TTC549 (cell line): Measurements from ENCODE around the gene ANKMY1.

Experiments
- FAIRE-seq: peaks from 2 replicates; lab custom pipeline; 2012; peaks lifted over from hg19 to GRCh38; lab: Jason Lieb, UNC

The ANKMY1 gene

DNA sequence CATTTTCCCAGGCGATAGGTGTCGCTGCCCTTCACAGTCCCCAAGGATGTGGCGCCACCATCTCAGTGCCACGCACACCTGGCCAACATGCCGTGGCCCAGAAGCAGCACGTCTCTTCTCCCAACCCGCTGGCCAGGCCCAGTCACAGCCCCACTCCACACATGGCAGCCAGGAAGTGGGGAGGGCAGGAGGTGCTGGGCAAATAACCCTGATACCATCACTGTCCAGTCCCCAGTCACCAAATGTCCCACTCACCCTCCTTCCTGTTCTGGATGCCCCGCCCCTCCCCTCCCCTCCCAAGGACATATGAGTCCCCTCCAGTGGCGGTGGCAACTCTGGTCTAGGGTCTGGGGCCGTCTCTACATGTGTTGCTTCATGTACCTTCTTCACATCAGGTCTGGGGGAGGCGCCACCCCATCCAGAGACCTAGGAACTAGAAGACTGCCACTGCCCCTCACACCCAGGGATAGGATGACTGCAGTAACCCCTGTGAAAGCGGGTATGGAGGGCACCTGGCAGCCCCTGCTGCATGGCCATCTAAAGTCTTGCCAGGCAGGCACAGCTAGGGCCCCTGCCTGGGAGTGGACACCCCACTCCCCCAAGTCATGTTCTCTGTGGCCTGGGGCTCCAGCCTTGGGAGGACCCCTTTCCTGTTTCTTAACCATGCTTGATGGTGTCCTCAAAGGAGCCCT lies 21.4 kb upstream of the ANKMY1 start:
- no peak for FAIRE-seq

DNA sequence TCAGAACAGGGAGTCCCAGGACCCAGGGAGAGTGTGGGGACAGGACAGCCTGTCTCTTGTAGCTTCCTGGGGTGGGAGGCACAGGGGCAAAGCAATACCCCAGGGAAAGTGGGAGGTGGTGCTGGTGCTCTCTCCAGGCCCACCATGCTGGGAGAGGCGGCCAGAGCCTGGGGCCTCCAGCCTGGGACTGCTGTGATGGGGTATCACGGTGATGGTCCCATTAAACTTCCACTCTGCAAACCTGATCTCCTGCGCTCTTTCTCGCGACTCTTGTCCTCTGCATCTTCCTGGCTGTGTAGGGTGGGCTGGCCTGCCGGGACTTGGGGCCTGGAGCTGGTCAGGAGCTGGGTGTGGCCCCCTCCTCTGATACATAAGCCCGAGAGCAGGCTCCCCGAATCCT lies 20.7 kb upstream of the ANKMY1 start:
- FAIRE-seq: no peak

- FAIRE-seq: no peak
Observed at GRCh38 chr2:240578110-240578450, 20.3 kb upstream of the ANKMY1 start.

GRCh38 chr2:240577281-240578109 lies 19.7 kb upstream of the ANKMY1 start:
- no peak for FAIRE-seq

- no peak for FAIRE-seq
Observed at GRCh38 chr2:240576436-240577205, 18.8 kb upstream of the ANKMY1 start.

GRCh38 chr2:240576036-240576435 lies 18.2 kb upstream of the ANKMY1 start:
- FAIRE-seq: no peak

GRCh38 chr2:240575101-240575965 lies 17.5 kb upstream of the ANKMY1 start:
- no peak for FAIRE-seq

DNA sequence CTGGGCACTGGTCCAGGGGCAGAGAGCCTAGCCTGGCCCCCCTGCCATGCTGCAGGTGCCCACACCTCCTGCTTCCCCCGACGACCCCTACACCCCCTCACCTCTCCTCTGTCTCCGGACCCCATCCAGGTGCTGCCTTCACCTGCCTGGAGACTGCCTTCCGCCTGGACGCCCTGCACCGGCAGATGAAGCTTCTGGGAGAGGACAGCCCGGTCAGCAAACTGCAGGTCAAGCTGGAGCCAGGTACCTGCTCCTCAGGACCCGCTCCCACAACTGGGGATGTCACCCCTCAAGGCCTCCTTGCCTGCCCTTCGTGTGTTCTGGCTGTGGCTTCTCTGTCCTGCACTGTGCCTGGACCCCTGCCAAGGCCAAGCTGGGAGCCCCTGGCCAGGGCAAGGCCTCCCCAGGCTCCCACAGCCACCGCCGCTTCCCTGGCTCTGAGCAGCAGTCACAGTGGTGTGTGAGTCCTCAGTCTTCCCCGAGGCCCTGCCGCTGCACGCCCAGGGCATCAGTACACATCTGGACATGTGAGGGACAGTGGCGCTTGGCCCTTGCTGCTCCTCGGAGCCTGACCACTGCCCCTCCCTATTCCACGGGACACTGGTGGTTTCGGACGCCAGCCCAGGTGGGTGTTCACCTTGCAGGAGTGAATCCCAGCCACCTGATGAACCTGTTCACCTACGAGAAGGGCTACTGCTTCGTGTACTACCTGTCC lies 16.8 kb upstream of the ANKMY1 start:
- FAIRE-seq: no peak

DNA sequence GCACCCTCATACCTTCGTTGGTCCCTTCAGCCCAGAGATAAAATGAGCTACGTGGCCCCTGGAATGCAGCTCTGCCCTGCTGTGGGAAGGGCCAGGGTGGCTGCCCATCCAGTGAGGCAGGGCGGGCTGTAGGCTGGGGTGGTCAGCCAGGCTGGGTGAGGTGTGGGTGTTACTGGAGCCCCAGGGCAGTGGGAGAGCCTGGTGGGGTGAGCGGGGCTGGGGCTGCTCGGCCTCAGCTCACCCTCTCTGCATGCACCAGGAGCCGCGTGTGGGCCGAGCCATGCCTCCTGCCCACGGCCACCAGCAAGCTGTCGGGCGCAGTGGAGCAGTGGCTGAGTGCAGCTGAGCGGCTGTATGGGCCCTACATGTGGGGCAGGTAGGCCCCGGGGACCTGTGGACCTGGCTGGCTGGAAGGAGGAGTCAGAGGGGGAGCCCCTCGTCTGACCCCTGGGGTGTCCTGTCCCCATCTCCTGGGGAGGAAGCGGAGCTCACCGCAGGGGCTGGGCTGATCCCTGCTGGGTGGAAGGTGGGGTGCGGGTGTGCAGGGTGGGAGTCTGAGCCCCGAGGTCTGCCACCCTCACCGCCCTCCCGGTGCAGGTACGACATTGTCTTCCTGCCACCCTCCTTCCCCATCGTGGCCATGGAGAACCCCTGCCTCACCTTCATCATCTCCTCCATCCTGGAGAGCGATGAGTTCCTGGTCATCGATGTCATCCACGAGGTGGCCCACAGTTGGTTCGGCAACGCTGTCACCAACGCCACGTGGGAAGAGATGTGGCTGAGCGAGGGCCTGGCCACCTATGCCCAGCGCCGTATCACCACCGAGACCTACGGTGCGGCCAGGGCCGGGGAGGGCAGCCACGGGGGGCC lies 16.0 kb upstream of the ANKMY1 start:
- FAIRE-seq: no peak

GRCh38 chr2:240573071-240573515 lies 15.3 kb upstream of the ANKMY1 start:
- FAIRE-seq: no peak

- no peak for FAIRE-seq
Observed at GRCh38 chr2:240572141-240573031, 14.6 kb upstream of the ANKMY1 start.

GRCh38 chr2:240571314-240571973 lies 13.7 kb upstream of the ANKMY1 start:
- no peak for FAIRE-seq

DNA sequence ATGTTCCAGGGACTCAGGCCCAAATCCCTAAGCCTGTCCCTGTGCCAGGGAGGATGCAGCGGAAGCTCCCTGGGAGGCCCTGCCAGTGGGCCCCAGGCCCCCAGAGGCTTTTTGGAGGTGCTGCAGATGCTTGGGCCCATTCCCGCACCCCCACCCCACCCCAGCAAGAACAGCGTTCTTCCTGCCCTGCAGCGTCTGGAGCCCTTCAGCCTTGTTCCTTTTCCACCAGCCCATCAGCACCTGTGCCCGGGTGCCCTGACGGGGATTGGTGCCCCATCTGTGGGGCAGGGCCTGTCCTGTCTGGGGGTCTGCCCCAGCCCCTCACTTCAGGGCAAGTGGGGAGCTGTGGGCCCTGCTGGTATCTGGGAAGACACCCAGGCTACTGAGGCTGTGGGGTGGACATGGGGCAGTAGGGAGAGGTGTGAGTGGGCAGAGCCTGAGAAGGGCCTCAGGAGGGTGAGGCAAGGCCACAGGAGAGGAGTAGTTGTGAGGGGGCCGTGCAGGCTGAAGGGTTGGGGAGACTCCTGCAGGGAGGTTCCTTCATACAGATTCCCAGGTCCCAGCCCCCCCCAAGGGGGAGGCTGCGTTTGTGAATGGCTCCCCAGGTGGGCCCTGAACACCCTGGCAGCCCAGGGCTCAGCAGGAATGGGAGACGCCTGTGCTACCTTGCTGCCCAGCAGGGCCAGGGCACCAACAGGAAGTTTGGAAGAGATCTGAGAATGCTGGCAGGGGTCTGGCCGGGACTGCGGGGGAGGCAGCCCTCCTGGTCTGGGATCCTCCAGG lies 12.9 kb upstream of the ANKMY1 start:
- no peak for FAIRE-seq

DNA sequence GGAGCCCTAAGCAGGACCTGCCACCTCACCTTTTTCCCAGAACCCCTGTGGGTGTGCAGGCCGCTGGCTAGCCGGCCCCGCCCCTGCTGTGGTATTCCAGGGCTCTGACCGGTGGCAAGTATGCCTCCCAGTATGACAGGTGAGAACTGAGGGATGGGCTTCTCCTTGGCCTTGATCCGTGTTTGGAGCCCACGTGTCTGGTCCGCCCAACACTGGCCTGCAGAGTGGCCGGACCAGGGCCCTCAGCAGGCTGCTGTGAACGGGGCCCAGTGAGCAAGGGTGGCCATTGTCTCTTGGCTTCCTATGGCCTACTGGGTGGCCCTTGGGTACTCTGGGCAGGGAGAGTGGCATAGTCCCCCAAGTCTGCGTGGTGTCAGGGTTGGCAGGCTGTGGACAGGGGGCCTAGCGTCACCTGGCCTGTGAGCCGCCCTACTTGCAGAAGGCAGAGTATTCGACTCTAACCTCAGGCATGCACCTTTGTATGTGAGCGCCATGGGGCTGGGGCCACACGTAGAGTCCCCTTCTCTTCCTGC lies 12.3 kb upstream of the ANKMY1 start:
- no peak for FAIRE-seq

DNA sequence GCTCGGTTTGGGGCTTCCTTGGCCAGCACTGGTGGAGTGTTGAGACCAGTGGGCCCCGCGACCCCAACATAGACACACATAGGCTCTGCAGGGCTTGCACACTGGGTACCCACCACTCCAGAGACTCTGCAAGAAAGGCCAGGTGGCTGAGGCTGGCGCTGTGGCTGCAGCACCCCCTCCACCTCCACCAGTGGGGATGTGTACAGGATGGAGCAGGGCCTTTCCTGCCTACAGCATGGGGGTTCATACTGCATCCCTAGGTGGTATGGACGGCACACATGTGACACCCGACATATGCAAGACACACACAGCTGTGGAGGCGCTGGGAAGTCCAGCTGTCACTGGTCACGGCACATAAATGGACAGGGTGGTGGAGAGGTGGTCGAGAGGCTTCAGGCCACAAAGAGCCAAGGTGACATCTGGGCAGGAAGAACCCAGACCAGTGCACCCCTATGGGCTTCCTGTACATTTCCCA lies 11.8 kb upstream of the ANKMY1 start:
- FAIRE-seq: no peak

- FAIRE-seq: no peak
Observed at GRCh38 chr2:240568678-240569522, 11.1 kb upstream of the ANKMY1 start.
